GM10847 (cell line): ENCODE measurements around the gene KSR1.

Experiments
- POLR2A ChIP-seq: IDR thresholded peaks from 2 replicates; pipeline ENCODE4 v1.6.1; 2011; ENCODE audit not compliant: insufficient read length; ENCODE audit errors: extremely low read depth

KSR1 gene

GRCh38 chr17:27513849-27514248 is 57.6 kb downstream of the KSR1 start:
- TF ChIP-seq POLR2A, result no peak

- no peak for TF ChIP-seq POLR2A
These were observed 58.6 kb downstream of the KSR1 start for GRCh38 chr17:27514595-27515413.

GRCh38 chr17:27518048-27518447 is 61.8 kb downstream of the KSR1 start:
- TF ChIP-seq POLR2A, result no peak

GRCh38 chr17:27518545-27519521 is 62.6 kb downstream of the KSR1 start:
- no peak for TF ChIP-seq POLR2A

- TF ChIP-seq POLR2A, result no peak
These were observed 63.3 kb downstream of the KSR1 start for GRCh38 chr17:27519550-27519949.

- no peak for TF ChIP-seq POLR2A
These were observed 64.4 kb downstream of the KSR1 start for GRCh38 chr17:27520491-27521185.

- no peak for TF ChIP-seq POLR2A
These were observed 65.2 kb downstream of the KSR1 start for GRCh38 chr17:27521281-27522027.

GRCh38 chr17:27522028-27522635 is 65.9 kb downstream of the KSR1 start:
- no peak for TF ChIP-seq POLR2A

- no peak for TF ChIP-seq POLR2A
These were observed 67.5 kb downstream of the KSR1 start for GRCh38 chr17:27523712-27524111.

DNA sequence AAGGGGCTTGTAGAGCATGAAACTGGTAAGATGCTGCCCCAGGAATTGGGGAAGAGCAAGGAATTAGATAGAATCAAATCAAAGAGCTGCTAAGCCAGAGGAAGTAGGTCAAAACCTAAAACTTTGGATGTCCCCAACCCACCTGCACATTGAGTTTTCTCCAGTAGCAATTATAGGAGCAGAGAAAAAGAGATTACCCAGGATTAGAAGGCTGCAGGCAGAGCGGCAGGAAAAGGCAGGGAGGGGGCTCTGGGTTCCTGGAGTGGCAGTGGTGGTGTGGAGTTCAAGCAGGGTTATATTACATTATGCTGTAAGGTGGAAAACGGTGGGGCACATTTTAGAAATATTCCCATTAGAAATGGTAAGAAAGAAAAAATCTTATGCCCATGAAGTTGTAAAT is 68.3 kb downstream of the KSR1 start:
- no peak for TF ChIP-seq POLR2A

DNA sequence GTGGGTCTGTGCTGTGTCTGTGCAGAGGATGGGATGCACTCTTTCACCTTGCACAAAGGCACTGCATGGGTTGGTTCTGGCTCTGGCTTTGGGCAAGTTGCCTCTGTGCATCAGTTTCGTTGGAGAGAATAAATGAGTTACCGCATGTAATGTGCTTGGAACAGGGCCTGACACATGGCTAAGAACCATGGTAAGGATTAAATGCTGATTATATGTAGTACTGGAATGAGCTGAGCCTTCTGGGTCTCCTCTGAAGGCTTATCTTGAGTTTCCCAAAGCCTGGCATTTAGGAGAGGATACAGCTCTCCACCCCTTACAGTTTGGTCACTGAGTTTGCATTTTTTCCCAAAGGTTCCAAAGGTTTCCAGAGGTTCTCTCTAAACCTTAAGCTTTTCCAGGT is 69.1 kb downstream of the KSR1 start:
- TF ChIP-seq POLR2A, result no peak

- no peak for TF ChIP-seq POLR2A
These were observed 69.8 kb downstream of the KSR1 start for GRCh38 chr17:27525836-27526603.

DNA sequence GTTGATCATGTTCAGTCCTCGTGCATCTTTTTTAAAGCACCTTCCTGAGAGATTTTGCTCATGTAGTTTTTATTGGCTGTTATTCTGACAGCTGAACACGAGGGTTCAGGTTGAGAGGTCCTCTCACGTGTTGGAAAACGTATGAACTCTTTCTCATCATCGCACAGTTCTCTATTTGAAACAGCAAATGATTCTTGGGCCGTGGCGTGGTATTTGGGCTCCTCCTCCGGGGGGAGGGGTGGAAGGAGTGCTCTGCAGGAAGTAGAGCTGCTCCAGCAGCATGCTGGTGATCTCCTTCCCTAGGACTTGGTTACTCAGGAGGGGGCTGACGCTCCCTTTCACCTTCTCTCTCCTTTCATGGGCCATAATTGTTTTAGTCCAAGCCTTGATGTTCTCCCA is 70.4 kb downstream of the KSR1 start:
- no peak for TF ChIP-seq POLR2A
